GM23338 (cell line): ENCODE results near the gene HACD1. TPM values are rescaled to one million over a fixed set of nuclear protein-coding genes. Genes with fewer than 3 reads are reported as not detected.

Source experiments
- ATAC-seq: fragments of 200-7000 bp; cut with Tn5 transposase; 3 replicates; pipeline ENCODE4 v1.9.1; 2020
- DNase-seq: peaks from one replicate; pipeline ENCODE4 v3.0.0-alpha.2; 2015; ENCODE audit warnings: low spot score
- H2AFZ ChIP-seq: fragments of 200-600 bp; sonication (generic); 2 replicates; pipeline ENCODE4 v1.8.0; 2016; ENCODE audit warnings: antibody characterized with exemption, mild to moderate bottlenecking, moderate library complexity
- H3F3A ChIP-seq: fragments of 200-600 bp; sonication (generic); replicated peaks from 2 replicates; pipeline ENCODE4 v1.8.0; 2017; ENCODE audit warnings: antibody characterized with exemption, mixed run types, low read depth
- H3K27ac ChIP-seq: fragments of 200-600 bp; sonication (generic); 2 replicates; pipeline ENCODE4 v1.6.1; 2016; ENCODE audit warnings: low read depth
- H3K27me3 ChIP-seq: fragments of 200-600 bp; sonication (generic); 2 replicates; pipeline ENCODE4 v1.8.0; 2016; ENCODE audit warnings: mild to moderate bottlenecking, mixed run types, moderate library complexity; ENCODE audit not compliant: insufficient read depth
- H3K36me3 ChIP-seq: fragments of 200-600 bp; sonication (generic); 2 replicates; pipeline ENCODE4 v1.8.0; 2016; ENCODE audit warnings: mild to moderate bottlenecking; ENCODE audit not compliant: insufficient read depth
- H3K4me1 ChIP-seq: fragments of 200-600 bp; sonication (generic); 2 replicates; pipeline ENCODE4 v1.8.0; 2016; ENCODE audit warnings: mild to moderate bottlenecking, moderate library complexity; ENCODE audit not compliant: insufficient read depth
- H3K4me2 ChIP-seq: fragments of 200-600 bp; sonication (generic); 2 replicates; pipeline ENCODE4 v1.7.1; 2017; ENCODE audit warnings: mixed run types
- H3K4me3 ChIP-seq: fragments of 200-600 bp; sonication (generic); 2 replicates; pipeline ENCODE4 v1.6.1; 2016; ENCODE audit warnings: mixed run types
- H3K79me2 ChIP-seq: fragments of 200-600 bp; sonication (generic); replicated peaks from 2 replicates; pipeline ENCODE4 v1.8.0; 2017; ENCODE audit warnings: mild to moderate bottlenecking; ENCODE audit not compliant: insufficient read depth
- H3K9me2 ChIP-seq: fragments of 200-600 bp; sonication (generic); 2 replicates; pipeline ENCODE4 v1.8.0; 2017; ENCODE audit not compliant: insufficient read depth
- H4K20me1 ChIP-seq: fragments of 200-600 bp; sonication (generic); replicated peaks from 2 replicates; pipeline ENCODE4 v1.8.0; 2017; ENCODE audit warnings: mild to moderate bottlenecking; ENCODE audit not compliant: insufficient read depth
- H3K27ac Mint-ChIP-seq: 2 replicates; pipeline ENCODE4 v1.8.0; 2020; ENCODE audit warnings: inconsistent platforms, mild to moderate bottlenecking, moderate library complexity, mixed read lengths
- H3K27me3 Mint-ChIP-seq: 3 replicates; pipeline ENCODE4 v1.8.0; 2022; ENCODE audit warnings: low read depth, mild to moderate bottlenecking, moderate library complexity, mixed read lengths, inconsistent platforms; ENCODE audit not compliant: insufficient read depth, poor library complexity
- H3K36me3 Mint-ChIP-seq: 3 replicates; pipeline ENCODE4 v1.8.0; 2021; ENCODE audit warnings: low read depth, mild to moderate bottlenecking, inconsistent platforms, moderate library complexity, mixed read lengths
- H3K4me1 Mint-ChIP-seq: 3 replicates; pipeline ENCODE4 v1.8.0; 2020; ENCODE audit warnings: mild to moderate bottlenecking, inconsistent platforms, mixed read lengths
- H3K4me3 Mint-ChIP-seq: 3 replicates; pipeline ENCODE4 v1.8.0; 2021; ENCODE audit warnings: moderate library complexity, mild to moderate bottlenecking, inconsistent platforms, mixed read lengths
- H3K9me3 Mint-ChIP-seq: 3 replicates; pipeline ENCODE4 v1.8.0; 2020; ENCODE audit warnings: moderate library complexity, mild to moderate bottlenecking, inconsistent platforms, mixed read lengths
- CREB1 ChIP-seq: fragments of 250-450 bp; sonication (Bioruptor Pico); IDR thresholded peaks from 2 replicates; pipeline ENCODE4 v1.5.0; 2020; ENCODE audit warnings: low read depth, mild to moderate bottlenecking, moderate library complexity
- EZH2 ChIP-seq: fragments of 200-600 bp; sonication (generic); IDR thresholded peaks from one replicate; pipeline ENCODE4 v1.8.0; 2017; ENCODE audit warnings: antibody characterized with exemption, mild to moderate bottlenecking, low read depth; ENCODE audit not compliant: unreplicated experiment
- EZH2phosphoT487 ChIP-seq: fragments of 200-600 bp; sonication (generic); IDR thresholded peaks from one replicate; pipeline ENCODE4 v1.8.1; 2018; ENCODE audit warnings: antibody characterized with exemption; ENCODE audit not compliant: unreplicated experiment
- JUNB ChIP-seq: IDR thresholded peaks from one replicate; pipeline ENCODE4 v1.6.1; 2016; ENCODE audit warnings: antibody characterized with exemption; ENCODE audit not compliant: unreplicated experiment
- NANOG ChIP-seq: IDR thresholded peaks from 2 replicates; pipeline ENCODE4 v1.6.1; 2016; ENCODE audit warnings: antibody characterized with exemption, borderline replicate concordance
- POLR2AphosphoS5 ChIP-seq: IDR thresholded peaks from 2 replicates; pipeline ENCODE4 v1.6.1; 2016; ENCODE audit warnings: antibody characterized with exemption, low read depth
- STAT1 ChIP-seq: IDR thresholded peaks from one replicate; pipeline ENCODE4 v1.6.1; 2016; ENCODE audit warnings: antibody characterized with exemption; ENCODE audit not compliant: unreplicated experiment
- ZNF114 ChIP-seq: fragments of 250-450 bp; sonication (Bioruptor Pico); IDR thresholded peaks from 2 replicates; pipeline ENCODE4 v1.5.0; 2020; ENCODE audit warnings: mild to moderate bottlenecking, moderate library complexity
- ZNF331 ChIP-seq: fragments of 250-450 bp; sonication (Bioruptor Pico); IDR thresholded peaks from 2 replicates; pipeline ENCODE4 v1.5.0; 2020; ENCODE audit warnings: low read depth, mild to moderate bottlenecking, moderate library complexity
- polyA plus RNA-seq: library from polyadenylated mRNA; unstranded; fragments of >200 nt; fragmentation: Nextera tagmentation; extraction: Ambion mirVana; gene quantifications from 2 replicates; pipeline ENCODE4 v1.2.1, GENCODE V29; 2016
- total RNA-seq: library from RNA; depleted of rRNA; stranded (reverse); fragments of >200 nt; shearing (Covaris generic); gene quantifications from 2 replicates; pipeline ENCODE4 v1.2.3, GENCODE V29; 2014
- TF ChIP-seq, protein P1 (sequence below), 2 experiments: fragments of 200-600 bp in 1 of 2; sonication (generic) in 1 of 2; conservative IDR thresholded peaks; 2 replicates each; pipeline versions ENCODE4 v1.5.1 to v1.6.1; 2016 to 2017; ENCODE audit warnings: antibody characterized with exemption in 2 of 2, low read depth in 2 of 2, mild to moderate bottlenecking in 2 of 2, moderate library complexity in 1 of 2
- TF ChIP-seq, protein P2 (sequence below): fragments of 250-450 bp; sonication (Bioruptor Pico); IDR thresholded peaks from 2 replicates; pipeline ENCODE4 v1.5.0; 2020; ENCODE audit warnings: mild to moderate bottlenecking, moderate library complexity
- TF ChIP-seq, protein P3 (sequence below): IDR thresholded peaks from 2 replicates; pipeline ENCODE4 v1.6.1; 2016; ENCODE audit warnings: antibody characterized with exemption
- TF ChIP-seq, protein P4 (sequence below): IDR thresholded peaks from one replicate; pipeline ENCODE4 v1.6.1; 2018; ENCODE audit warnings: antibody characterized with exemption; ENCODE audit not compliant: unreplicated experiment

Gene HACD1
- total and polyA plus RNA-seq, 2 experiments from 2014 or later = 32.2 to 66.2 TPM

DNA sequence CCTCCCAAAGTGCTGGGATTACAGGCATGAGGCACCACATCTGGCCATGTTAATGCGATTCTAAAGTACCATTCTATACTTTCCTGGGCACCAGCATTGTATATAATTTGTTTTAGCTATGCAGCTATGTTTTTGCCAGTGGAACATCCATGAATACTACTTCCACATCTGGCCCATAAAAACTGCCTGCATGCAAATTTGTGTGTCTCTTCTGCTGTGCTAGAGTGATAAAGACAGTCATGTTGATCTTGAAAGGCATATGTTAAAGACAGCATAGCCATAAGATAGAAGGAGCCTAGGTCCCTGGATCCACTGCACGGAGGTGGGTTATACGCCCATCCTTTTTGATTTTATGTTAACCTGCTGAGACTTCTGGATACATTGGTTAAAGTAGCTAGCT is 52.3 kb downstream of the HACD1 start:
- Histone ChIP-seq H2AFZ (no peak overlapping the region), H3K36me3 (no peaks in the 10 kb centered on the region), H3K79me2 (no peaks in the 10 kb centered on the region), H3K27me3 (no peaks in the 10 kb centered on the region), H4K20me1 (no peaks in the 10 kb centered on the region), H3F3A (no peaks in the 10 kb centered on the region), H3K4me2 (no peak overlapping the region), H3K9me2 (no peaks in the 10 kb centered on the region), H3K4me1 (peaks cover 29% of the 10 kb centered on the region; the same call in 1 of the 2 replicates), H3K4me3 (no peak overlapping the region), H3K27ac (no peak overlapping the region)
- ATAC-seq = no peak
- Mint-ChIP-seq H3K27me3 (no peaks in the 10 kb centered on the region), H3K27ac (no peak overlapping the region), H3K36me3 (no peaks in the 10 kb centered on the region), H3K4me3 (no peak overlapping the region), H3K9me3 (no peaks in the 10 kb centered on the region), H3K4me1 (peaks cover 16% of the 10 kb centered on the region)
- TF ChIP-seq EZH2phosphoT487 (no peak), ZNF331 (CRISPR knock-in tag) (no peak), JUNB (no peak), STAT1 (no peak), NANOG (no peak), POLR2AphosphoS5 (no peak), CREB1 (CRISPR knock-in tag) (no peak), EZH2 (no peak), ZNF114 (no peak)
- TF ChIP-seq, protein P1, sequence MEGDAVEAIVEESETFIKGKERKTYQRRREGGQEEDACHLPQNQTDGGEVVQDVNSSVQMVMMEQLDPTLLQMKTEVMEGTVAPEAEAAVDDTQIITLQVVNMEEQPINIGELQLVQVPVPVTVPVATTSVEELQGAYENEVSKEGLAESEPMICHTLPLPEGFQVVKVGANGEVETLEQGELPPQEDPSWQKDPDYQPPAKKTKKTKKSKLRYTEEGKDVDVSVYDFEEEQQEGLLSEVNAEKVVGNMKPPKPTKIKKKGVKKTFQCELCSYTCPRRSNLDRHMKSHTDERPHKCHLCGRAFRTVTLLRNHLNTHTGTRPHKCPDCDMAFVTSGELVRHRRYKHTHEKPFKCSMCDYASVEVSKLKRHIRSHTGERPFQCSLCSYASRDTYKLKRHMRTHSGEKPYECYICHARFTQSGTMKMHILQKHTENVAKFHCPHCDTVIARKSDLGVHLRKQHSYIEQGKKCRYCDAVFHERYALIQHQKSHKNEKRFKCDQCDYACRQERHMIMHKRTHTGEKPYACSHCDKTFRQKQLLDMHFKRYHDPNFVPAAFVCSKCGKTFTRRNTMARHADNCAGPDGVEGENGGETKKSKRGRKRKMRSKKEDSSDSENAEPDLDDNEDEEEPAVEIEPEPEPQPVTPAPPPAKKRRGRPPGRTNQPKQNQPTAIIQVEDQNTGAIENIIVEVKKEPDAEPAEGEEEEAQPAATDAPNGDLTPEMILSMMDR (conservative IDR thresholded peaks at IDR 0.05; ENCODE audit: low read depth in 2 of 2) = no peak
- TF ChIP-seq, protein P2, sequence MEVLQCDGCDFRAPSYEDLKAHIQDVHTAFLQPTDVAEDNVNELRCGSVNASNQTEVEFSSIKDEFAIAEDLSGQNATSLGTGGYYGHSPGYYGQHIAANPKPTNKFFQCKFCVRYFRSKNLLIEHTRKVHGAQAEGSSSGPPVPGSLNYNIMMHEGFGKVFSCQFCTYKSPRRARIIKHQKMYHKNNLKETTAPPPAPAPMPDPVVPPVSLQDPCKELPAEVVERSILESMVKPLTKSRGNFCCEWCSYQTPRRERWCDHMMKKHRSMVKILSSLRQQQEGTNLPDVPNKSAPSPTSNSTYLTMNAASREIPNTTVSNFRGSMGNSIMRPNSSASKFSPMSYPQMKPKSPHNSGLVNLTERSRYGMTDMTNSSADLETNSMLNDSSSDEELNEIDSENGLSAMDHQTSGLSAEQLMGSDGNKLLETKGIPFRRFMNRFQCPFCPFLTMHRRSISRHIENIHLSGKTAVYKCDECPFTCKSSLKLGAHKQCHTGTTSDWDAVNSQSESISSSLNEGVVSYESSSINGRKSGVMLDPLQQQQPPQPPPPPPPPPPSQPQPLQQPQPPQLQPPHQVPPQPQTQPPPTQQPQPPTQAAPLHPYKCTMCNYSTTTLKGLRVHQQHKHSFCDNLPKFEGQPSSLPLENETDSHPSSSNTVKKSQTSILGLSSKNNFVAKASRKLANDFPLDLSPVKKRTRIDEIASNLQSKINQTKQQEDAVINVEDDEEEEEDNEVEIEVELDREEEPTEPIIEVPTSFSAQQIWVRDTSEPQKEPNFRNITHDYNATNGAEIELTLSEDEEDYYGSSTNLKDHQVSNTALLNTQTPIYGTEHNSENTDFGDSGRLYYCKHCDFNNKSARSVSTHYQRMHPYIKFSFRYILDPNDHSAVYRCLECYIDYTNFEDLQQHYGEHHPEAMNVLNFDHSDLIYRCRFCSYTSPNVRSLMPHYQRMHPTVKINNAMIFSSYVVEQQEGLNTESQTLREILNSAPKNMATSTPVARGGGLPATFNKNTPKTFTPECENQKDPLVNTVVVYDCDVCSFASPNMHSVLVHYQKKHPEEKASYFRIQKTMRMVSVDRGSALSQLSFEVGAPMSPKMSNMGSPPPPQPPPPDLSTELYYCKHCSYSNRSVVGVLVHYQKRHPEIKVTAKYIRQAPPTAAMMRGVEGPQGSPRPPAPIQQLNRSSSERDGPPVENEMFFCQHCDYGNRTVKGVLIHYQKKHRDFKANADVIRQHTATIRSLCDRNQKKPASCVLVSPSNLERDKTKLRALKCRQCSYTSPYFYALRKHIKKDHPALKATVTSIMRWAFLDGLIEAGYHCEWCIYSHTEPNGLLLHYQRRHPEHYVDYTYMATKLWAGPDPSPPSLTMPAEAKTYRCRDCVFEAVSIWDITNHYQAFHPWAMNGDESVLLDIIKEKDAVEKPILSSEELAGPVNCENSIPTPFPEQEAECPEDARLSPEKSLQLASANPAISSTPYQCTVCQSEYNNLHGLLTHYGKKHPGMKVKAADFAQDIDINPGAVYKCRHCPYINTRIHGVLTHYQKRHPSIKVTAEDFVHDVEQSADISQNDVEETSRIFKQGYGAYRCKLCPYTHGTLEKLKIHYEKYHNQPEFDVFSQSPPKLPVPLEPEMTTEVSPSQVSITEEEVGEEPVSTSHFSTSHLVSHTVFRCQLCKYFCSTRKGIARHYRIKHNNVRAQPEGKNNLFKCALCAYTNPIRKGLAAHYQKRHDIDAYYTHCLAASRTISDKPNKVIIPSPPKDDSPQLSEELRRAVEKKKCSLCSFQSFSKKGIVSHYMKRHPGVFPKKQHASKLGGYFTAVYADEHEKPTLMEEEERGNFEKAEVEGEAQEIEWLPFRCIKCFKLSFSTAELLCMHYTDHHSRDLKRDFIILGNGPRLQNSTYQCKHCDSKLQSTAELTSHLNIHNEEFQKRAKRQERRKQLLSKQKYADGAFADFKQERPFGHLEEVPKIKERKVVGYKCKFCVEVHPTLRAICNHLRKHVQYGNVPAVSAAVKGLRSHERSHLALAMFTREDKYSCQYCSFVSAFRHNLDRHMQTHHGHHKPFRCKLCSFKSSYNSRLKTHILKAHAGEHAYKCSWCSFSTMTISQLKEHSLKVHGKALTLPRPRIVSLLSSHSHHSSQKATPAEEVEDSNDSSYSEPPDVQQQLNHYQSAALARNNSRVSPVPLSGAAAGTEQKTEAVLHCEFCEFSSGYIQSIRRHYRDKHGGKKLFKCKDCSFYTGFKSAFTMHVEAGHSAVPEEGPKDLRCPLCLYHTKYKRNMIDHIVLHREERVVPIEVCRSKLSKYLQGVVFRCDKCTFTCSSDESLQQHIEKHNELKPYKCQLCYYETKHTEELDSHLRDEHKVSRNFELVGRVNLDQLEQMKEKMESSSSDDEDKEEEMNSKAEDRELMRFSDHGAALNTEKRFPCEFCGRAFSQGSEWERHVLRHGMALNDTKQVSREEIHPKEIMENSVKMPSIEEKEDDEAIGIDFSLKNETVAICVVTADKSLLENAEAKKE = no peak
- TF ChIP-seq, protein P3, sequence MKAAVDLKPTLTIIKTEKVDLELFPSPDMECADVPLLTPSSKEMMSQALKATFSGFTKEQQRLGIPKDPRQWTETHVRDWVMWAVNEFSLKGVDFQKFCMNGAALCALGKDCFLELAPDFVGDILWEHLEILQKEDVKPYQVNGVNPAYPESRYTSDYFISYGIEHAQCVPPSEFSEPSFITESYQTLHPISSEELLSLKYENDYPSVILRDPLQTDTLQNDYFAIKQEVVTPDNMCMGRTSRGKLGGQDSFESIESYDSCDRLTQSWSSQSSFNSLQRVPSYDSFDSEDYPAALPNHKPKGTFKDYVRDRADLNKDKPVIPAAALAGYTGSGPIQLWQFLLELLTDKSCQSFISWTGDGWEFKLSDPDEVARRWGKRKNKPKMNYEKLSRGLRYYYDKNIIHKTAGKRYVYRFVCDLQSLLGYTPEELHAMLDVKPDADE = no peak
- TF ChIP-seq, protein P4, sequence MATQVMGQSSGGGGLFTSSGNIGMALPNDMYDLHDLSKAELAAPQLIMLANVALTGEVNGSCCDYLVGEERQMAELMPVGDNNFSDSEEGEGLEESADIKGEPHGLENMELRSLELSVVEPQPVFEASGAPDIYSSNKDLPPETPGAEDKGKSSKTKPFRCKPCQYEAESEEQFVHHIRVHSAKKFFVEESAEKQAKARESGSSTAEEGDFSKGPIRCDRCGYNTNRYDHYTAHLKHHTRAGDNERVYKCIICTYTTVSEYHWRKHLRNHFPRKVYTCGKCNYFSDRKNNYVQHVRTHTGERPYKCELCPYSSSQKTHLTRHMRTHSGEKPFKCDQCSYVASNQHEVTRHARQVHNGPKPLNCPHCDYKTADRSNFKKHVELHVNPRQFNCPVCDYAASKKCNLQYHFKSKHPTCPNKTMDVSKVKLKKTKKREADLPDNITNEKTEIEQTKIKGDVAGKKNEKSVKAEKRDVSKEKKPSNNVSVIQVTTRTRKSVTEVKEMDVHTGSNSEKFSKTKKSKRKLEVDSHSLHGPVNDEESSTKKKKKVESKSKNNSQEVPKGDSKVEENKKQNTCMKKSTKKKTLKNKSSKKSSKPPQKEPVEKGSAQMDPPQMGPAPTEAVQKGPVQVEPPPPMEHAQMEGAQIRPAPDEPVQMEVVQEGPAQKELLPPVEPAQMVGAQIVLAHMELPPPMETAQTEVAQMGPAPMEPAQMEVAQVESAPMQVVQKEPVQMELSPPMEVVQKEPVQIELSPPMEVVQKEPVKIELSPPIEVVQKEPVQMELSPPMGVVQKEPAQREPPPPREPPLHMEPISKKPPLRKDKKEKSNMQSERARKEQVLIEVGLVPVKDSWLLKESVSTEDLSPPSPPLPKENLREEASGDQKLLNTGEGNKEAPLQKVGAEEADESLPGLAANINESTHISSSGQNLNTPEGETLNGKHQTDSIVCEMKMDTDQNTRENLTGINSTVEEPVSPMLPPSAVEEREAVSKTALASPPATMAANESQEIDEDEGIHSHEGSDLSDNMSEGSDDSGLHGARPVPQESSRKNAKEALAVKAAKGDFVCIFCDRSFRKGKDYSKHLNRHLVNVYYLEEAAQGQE = no peak
- no peak for DNase-seq
